ENCODE measurements around the gene ARHGAP26. TPM values are rescaled to one million over a fixed set of nuclear protein-coding genes. Genes with fewer than 3 reads are reported as not detected.

Gene ARHGAP26
- total RNA-seq, 1 experiment from 2014 or later: 65.5 TPM

DNA sequence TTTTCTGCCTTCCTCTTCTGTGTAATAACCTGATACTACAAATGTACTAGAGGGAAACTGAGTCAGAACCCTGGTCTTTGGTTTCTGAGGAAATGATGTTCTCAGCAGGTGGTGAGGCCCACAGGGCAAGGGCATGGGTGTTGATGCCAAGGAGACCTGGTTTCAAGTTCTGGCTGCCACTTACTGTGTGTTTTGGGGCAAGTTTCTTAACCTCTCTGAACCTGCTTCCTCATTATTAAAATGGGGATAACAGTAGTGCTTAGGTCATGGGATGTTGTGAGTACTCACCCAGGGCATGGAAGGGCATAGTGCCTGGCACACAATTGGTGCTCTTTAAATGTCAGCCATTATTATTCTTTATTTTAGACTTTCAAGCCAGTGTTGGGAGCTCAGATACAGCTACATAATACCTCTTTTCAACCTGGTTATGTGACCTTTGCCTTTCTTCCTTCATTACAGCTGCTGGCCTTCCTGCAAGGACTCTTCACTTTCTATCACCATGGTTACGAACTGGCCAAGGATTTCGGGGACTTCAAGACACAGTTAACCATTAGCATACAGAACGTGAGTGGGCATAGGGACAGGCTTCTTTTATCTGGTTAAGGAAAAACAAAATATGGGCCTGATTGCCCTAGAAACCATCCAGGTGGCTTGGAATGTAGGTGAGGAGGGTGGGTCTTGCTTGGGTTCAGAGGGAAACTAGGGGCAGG lies 131.5 kb downstream of the ARHGAP26 start:
- H3K9me3 ChIP-seq (ENCODE audit: control insufficient read depth, insufficient read depth, low read depth, low read length): no peaks in the 10 kb centered on the region
- ChIA-PET POLR2A (no interaction called here), CTCF (interaction anchor here (0.6 kb wide), 1 partner anchor 38 kb away, joined by 4 read pairs; no protein-coding TSS in a partner anchor)
- DNase-seq (ENCODE audit: low read depth, low spot score) (no peak), ATAC-seq (no peak)
- no TSS peak for BruUV-seq (replicated peaks)
- no peaks in the 10 kb centered on the region for H3K4me1 ChIP-seq (ENCODE audit: control insufficient read depth, insufficient read depth, low read length)
- no peak overlapping the region for H3K4me3 ChIP-seq (ENCODE audit: low read depth in 2 of 2, low read length in 2 of 2)
- intact Hi-C loops (cut with micrococcal nuclease; ENCODE audit: unreplicated experiment) (no loop called here), in situ Hi-C loops (cut with HindIII; ENCODE audit: low pct_unique_long_range_greater_than_20kb, low sequenced_read_pairs) (no loop called here)
- H3K36me3 ChIP-seq (ENCODE audit: control insufficient read depth, insufficient read depth, low read length): peaks cover 5% of the 10 kb centered on the region; the same call in 1 of the 2 replicates
- no peaks in the 10 kb centered on the region for H3K27me3 ChIP-seq (ENCODE audit: control insufficient read depth, insufficient read depth, low read length)
- TF ChIP-seq, protein P1, sequence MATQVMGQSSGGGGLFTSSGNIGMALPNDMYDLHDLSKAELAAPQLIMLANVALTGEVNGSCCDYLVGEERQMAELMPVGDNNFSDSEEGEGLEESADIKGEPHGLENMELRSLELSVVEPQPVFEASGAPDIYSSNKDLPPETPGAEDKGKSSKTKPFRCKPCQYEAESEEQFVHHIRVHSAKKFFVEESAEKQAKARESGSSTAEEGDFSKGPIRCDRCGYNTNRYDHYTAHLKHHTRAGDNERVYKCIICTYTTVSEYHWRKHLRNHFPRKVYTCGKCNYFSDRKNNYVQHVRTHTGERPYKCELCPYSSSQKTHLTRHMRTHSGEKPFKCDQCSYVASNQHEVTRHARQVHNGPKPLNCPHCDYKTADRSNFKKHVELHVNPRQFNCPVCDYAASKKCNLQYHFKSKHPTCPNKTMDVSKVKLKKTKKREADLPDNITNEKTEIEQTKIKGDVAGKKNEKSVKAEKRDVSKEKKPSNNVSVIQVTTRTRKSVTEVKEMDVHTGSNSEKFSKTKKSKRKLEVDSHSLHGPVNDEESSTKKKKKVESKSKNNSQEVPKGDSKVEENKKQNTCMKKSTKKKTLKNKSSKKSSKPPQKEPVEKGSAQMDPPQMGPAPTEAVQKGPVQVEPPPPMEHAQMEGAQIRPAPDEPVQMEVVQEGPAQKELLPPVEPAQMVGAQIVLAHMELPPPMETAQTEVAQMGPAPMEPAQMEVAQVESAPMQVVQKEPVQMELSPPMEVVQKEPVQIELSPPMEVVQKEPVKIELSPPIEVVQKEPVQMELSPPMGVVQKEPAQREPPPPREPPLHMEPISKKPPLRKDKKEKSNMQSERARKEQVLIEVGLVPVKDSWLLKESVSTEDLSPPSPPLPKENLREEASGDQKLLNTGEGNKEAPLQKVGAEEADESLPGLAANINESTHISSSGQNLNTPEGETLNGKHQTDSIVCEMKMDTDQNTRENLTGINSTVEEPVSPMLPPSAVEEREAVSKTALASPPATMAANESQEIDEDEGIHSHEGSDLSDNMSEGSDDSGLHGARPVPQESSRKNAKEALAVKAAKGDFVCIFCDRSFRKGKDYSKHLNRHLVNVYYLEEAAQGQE (IDR thresholded peaks at IDR 0.05; ENCODE audit: insufficient read depth in 1 of 2, low read depth in 2 of 2, low read length in 1 of 2): no peak
- TF ChIP-seq TCF7L2 (IDR thresholded peaks at IDR 0.05; ENCODE audit: low read depth, low read length) (no peak), SIN3A (IDR thresholded peaks at IDR 0.05; ENCODE audit: borderline replicate concordance, insufficient read depth, low read depth, low read length) (no peak), POLR2AphosphoS5 (IDR thresholded peaks at IDR 0.05; ENCODE audit: low read depth, low read length) (no peak)
- TF ChIP-seq, protein P2, sequence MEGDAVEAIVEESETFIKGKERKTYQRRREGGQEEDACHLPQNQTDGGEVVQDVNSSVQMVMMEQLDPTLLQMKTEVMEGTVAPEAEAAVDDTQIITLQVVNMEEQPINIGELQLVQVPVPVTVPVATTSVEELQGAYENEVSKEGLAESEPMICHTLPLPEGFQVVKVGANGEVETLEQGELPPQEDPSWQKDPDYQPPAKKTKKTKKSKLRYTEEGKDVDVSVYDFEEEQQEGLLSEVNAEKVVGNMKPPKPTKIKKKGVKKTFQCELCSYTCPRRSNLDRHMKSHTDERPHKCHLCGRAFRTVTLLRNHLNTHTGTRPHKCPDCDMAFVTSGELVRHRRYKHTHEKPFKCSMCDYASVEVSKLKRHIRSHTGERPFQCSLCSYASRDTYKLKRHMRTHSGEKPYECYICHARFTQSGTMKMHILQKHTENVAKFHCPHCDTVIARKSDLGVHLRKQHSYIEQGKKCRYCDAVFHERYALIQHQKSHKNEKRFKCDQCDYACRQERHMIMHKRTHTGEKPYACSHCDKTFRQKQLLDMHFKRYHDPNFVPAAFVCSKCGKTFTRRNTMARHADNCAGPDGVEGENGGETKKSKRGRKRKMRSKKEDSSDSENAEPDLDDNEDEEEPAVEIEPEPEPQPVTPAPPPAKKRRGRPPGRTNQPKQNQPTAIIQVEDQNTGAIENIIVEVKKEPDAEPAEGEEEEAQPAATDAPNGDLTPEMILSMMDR (IDR thresholded peaks at IDR 0.05): no peak
- no peak overlapping the region for H3K27ac ChIP-seq (ENCODE audit: low read length)

DNA sequence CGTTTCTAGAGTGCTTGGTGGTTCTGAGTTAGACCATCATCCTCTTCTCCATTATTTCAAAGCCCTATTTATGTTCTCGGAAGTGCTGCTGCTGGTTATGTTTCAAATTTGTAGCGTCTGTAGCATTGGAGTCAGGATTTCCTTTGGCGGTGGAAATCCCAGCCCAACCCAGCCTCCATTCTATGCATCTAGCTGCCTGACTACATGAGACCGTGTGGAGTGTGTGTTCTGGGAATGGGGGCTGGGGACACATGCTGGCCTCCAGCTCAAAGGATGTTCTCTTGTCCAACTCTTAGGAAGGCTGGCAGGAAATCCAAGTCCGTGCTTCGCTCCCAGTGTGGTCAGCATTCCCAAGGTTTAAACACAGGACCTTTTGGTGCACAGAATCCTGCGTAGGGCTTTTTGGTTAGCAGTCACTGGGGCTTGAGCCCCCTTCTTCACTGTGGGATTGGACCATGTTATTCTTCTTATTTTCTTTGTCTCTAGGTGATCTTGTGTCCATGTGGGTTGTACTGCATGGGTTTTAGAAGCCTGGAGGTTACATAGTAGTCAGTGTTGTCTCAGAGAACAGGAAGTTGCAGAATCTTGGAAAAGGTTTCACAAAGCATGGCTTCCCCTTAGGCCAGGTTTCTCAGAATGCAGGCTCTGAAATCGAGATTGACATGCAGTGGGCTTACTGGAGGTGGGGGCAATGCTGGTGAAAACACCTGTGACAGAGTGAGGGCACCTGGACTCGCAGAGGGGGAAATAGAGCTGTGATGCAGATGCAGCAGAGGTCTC lies 132.2 kb downstream of the ARHGAP26 start:
- no peak for ATAC-seq
- no peak overlapping the region for H3K4me3 ChIP-seq (ENCODE audit: low read depth in 2 of 2, low read length in 2 of 2)
- in situ Hi-C loops (cut with HindIII; ENCODE audit: low pct_unique_long_range_greater_than_20kb, low sequenced_read_pairs): no loop called here
- H3K4me1 ChIP-seq (ENCODE audit: control insufficient read depth, insufficient read depth, low read length): no peaks in the 10 kb centered on the region
- POLR2A ChIA-PET: no interaction called here
- intact Hi-C loops (cut with micrococcal nuclease; ENCODE audit: unreplicated experiment): no loop called here
- H3K36me3 ChIP-seq (ENCODE audit: control insufficient read depth, insufficient read depth, low read length): peaks cover 3% of the 10 kb centered on the region; the same call in 1 of the 2 replicates
- H3K27ac ChIP-seq (ENCODE audit: low read length): no peak overlapping the region
- BruUV-seq (replicated peaks): no TSS peak
- H3K27me3 ChIP-seq (ENCODE audit: control insufficient read depth, insufficient read depth, low read length): no peaks in the 10 kb centered on the region
- no peak for DNase-seq (ENCODE audit: low read depth, low spot score)
- no peaks in the 10 kb centered on the region for H3K9me3 ChIP-seq (ENCODE audit: control insufficient read depth, insufficient read depth, low read depth, low read length)
- TF ChIP-seq POLR2AphosphoS5 (IDR thresholded peaks at IDR 0.05; ENCODE audit: low read depth, low read length): no peak
- no peak for TF ChIP-seq SIN3A (IDR thresholded peaks at IDR 0.05; ENCODE audit: borderline replicate concordance, insufficient read depth, low read depth, low read length)
- TF ChIP-seq, protein P1 (IDR thresholded peaks at IDR 0.05; ENCODE audit: insufficient read depth in 1 of 2, low read depth in 2 of 2, low read length in 1 of 2): no peak
- TF ChIP-seq, protein P2 (IDR thresholded peaks at IDR 0.05): no peak
- no peak for TF ChIP-seq TCF7L2 (IDR thresholded peaks at IDR 0.05; ENCODE audit: low read depth, low read length)
- CTCF ChIA-PET: interaction anchor here (0.6 kb wide), 1 partner anchor 39 kb away, joined by 4 read pairs; no protein-coding TSS in a partner anchor
